Measurements from ENCODE around the gene C16orf87.

GRCh38 chr16:46774743-46775177 is 56.2 kb downstream of the C16orf87 start:
- no peak for TF ChIP-seq CTCF (conservative IDR thresholded peaks at IDR 0.05)
- no peak for TF ChIP-seq EZH2 (IDR thresholded peaks at IDR 0.05; ENCODE audit: low read depth)

Data from PC-9 (cell line).